AG09319 (cell line): ENCODE measurements around the gene SHOC1.
"Not testable (repeated sequence)": the region's sequence is repeated elsewhere in the genome, so short reads cannot be mapped to it uniquely, and the experiment has no call there.

Experiments used
- DNase-seq: peaks from one replicate; pipeline ENCODE4 v3.0.0-alpha.2; 2010; ENCODE audit warnings: low read depth; ENCODE audit errors: extremely low read depth
- TF ChIP-seq, protein P1 (sequence below): IDR thresholded peaks from 2 replicates; pipeline ENCODE4 v1.5.1; 2011; ENCODE audit warnings: low read depth, mild to moderate bottlenecking, inconsistent platforms, low read length, moderate library complexity

Gene SHOC1

DNA sequence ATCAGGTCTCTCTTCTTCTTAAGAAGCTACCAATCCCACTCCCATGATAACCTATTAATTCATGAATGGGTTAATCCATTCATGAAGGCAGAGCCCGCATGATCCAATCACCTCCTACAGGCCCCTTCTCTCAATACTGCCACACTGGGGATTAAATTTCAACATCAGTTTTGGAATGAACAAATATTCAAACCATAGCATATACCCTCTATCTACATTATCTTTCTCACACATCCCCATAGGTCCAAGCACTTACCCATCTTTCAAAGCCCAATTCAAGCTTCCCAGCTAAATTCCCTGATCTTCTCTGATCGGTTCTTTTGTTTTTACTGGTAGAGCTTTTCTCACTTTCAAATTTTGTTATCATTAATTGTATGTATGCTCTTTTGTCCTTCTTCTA is 10.5 kb upstream of the SHOC1 start:
- TF ChIP-seq, protein P1, sequence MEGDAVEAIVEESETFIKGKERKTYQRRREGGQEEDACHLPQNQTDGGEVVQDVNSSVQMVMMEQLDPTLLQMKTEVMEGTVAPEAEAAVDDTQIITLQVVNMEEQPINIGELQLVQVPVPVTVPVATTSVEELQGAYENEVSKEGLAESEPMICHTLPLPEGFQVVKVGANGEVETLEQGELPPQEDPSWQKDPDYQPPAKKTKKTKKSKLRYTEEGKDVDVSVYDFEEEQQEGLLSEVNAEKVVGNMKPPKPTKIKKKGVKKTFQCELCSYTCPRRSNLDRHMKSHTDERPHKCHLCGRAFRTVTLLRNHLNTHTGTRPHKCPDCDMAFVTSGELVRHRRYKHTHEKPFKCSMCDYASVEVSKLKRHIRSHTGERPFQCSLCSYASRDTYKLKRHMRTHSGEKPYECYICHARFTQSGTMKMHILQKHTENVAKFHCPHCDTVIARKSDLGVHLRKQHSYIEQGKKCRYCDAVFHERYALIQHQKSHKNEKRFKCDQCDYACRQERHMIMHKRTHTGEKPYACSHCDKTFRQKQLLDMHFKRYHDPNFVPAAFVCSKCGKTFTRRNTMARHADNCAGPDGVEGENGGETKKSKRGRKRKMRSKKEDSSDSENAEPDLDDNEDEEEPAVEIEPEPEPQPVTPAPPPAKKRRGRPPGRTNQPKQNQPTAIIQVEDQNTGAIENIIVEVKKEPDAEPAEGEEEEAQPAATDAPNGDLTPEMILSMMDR: no peak
- no peak for DNase-seq

DNA sequence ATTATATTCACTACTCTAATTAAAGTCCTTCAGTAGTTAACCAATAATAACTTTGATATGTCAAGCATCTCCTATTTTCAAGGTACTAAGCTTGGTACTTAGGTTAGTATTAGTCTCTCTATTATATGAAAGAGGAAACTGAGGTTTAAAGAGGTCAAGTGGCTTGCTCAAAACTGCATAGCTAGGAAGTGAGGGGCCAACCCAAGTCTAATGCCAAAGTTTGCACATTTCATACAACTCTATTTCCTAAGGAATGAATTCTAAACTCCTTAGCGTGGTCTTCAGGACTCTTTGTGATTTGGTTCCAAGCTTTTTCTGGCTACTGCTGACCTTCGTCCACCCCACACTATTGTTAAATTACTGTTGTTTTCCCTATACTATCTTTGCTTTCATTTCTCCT is 9.9 kb upstream of the SHOC1 start:
- DNase-seq: no peak
- TF ChIP-seq, protein P1: no peak

DNA sequence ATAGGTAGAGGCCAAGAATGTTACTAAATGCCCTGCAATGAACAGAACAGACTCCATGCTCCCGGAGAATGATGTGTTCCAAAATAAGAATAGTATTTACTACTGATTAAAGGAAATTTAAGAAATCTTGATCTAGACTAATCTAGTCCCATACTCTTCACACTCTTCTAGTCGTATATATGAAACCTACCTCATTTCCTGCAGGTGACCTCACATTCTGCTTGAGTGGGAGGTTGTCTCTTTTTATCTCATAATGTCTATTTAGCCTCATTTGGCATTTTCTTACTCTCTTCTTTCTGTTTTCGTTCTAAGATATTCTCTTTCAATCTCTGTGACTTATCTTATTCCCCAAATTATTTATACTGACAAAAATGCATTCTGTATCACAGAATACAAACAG is 9.2 kb upstream of the SHOC1 start:
- TF ChIP-seq, protein P1: no peak
- DNase-seq: no peak

DNA sequence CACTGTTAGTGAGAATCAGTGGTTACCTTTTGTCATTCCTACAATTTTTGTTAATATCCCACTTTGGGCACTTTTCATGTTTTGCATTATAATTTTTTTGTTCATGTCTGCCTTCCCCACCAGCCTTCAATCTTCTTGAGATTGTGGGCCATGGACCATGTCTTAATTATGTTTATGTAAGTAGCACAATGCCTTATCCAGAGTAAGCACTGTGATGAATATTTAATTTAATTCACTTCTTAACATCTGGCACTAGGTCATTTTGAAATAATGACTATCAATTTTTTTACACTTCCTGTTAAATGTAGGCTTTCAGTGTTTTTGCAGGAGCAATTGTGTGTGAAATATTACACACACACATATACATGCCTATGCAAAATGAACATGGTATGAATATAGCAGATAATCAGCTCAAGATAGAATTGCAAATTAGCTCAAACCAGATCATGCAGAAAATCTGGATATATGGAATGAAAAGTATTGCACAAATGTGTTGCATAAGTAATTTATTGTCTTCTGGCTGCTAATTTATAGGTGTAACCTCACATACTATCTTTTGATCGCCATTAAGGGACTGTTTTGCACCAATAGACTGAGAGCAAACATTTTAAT is 5.3 kb upstream of the SHOC1 start:
- TF ChIP-seq, protein P1: no peak
- no peak for DNase-seq

DNA sequence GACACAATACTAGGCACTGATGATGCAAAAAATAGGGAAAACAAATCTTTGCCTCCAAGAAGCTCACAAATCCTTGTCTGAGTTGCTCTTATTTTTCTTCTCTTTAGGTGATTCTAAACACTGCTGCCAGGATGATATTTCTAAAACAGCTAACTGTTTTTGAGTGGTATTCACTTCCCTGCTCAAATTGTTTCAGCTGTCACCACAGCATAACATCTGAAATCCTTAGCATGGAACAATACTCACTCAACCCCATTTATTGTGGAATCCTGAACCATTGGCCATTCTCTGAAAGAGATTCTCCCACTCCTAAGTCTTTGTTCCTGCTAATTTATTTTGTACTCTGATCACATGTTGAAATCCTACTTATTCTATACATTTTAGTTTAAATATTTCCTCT is 4.8 kb upstream of the SHOC1 start:
- TF ChIP-seq, protein P1: no peak
- DNase-seq: no peak

DNA sequence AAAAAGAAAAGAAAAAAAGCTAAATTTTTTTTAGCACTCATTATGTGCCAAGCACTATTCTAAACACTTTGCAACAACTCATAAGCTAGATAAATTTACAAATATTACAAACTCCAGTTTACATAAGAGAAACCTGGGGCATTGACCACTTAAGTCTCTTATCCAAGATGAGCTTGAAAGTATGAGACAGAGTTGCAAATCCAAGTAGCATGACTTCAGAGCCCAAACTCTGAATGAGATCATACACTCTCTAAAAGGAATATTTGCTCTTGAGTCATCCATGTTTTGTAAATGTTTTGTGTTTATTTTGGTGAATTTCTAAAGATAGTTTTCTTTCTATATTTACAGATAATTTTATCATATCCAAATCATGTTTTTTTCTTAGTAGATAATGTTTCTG is 4.0 kb upstream of the SHOC1 start:
- TF ChIP-seq, protein P1: no peak
- DNase-seq: no peak

DNA sequence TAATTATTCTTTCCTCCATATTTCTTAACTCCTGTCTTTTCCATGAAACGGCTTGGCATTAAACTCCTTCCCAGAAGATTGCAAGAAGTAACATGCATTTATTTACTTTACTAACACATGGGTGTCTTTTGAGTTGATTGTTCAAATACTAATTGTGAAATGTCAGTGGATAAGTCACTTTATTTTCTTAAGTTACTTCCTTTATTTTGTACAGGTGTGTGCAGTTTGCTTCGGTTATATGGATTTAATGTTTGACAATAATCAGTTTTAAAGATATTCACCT is 761 bp upstream of the SHOC1 start:
- TF ChIP-seq, protein P1: no peak
- no peak for DNase-seq

DNA sequence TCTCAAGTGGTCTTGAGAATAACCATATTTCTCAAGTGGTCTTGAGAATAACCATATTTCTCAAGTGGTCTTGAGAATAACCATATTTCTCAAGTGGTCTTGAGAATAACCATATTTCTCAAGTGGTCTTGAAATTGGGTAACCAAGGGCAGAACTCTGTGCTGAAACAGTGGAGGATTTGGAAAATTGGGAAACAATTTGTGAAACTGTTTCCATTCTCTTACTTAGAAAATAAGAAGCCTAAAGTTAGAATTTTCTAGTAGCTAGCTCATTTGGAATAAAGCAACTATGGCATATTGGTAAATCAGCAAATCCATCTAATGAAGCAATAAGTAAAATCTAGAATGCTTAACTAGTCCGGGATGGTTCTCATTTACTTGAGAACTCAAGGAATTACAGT is 2.9 kb downstream of the SHOC1 start:
- not testable (repeated sequence) for DNase-seq
